GM10266 (cell line): ENCODE results near the gene GNAQ.
"Not testable (repeated sequence)": the region's sequence is repeated elsewhere in the genome, so short reads cannot be mapped to it uniquely, and the experiment has no call there.

Source experiments
- DNase-seq: peaks from one replicate; pipeline ENCODE4 v3.0.0; 2012; ENCODE audit errors: extremely low spot score
- TF ChIP-seq, protein P1 (sequence below): IDR thresholded peaks from 2 replicates; pipeline ENCODE4 v1.5.1; 2012; ENCODE audit warnings: mild to moderate bottlenecking, low read depth; ENCODE audit not compliant: control insufficient read depth, insufficient read depth; ENCODE audit errors: missing control alignments

GNAQ gene

DNA sequence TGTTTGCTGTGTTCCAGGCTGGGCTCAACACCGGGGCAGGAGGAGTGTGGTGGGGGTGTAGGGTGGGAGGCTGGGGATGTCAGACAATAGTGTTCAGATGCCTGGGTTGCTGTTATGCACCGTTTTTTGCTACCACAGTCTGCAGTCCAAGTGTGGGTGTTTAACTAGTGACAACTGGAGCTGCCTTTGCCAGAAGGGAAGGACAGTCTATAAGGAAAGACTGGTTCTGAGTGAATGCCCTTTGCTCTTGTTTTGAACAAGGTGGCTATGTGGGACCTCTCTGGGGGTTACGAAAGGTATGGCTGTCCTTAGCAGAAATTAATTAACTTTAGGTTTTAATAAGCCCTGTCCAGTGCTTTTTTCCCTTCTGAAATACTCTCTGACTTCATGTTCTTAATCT is 265.0 kb downstream of the GNAQ start:
- TF ChIP-seq, protein P1, sequence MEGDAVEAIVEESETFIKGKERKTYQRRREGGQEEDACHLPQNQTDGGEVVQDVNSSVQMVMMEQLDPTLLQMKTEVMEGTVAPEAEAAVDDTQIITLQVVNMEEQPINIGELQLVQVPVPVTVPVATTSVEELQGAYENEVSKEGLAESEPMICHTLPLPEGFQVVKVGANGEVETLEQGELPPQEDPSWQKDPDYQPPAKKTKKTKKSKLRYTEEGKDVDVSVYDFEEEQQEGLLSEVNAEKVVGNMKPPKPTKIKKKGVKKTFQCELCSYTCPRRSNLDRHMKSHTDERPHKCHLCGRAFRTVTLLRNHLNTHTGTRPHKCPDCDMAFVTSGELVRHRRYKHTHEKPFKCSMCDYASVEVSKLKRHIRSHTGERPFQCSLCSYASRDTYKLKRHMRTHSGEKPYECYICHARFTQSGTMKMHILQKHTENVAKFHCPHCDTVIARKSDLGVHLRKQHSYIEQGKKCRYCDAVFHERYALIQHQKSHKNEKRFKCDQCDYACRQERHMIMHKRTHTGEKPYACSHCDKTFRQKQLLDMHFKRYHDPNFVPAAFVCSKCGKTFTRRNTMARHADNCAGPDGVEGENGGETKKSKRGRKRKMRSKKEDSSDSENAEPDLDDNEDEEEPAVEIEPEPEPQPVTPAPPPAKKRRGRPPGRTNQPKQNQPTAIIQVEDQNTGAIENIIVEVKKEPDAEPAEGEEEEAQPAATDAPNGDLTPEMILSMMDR: no peak
- no peak for DNase-seq

DNA sequence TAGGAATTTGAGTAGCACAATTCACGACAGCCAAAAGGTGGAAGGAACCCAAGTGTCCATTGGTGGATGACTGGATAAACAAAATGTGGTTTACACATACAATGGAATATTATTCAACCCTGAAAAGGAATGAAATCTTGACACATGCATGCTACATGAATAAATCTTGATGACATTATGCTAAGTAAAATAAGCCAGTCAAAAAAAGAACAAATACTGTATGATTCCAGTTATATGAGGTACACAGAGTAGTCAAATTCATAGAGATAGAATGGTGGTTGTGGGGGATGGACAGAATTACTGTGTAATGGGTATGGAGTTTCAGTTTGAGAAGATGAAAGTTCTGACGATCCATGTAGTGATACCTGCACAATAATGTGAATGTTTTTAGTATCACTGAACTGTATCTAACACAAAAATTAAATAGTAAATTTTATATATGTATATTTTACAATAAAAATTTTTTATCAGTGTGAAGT is 265.8 kb downstream of the GNAQ start:
- no peak for DNase-seq
- TF ChIP-seq, protein P1: no peak

DNA sequence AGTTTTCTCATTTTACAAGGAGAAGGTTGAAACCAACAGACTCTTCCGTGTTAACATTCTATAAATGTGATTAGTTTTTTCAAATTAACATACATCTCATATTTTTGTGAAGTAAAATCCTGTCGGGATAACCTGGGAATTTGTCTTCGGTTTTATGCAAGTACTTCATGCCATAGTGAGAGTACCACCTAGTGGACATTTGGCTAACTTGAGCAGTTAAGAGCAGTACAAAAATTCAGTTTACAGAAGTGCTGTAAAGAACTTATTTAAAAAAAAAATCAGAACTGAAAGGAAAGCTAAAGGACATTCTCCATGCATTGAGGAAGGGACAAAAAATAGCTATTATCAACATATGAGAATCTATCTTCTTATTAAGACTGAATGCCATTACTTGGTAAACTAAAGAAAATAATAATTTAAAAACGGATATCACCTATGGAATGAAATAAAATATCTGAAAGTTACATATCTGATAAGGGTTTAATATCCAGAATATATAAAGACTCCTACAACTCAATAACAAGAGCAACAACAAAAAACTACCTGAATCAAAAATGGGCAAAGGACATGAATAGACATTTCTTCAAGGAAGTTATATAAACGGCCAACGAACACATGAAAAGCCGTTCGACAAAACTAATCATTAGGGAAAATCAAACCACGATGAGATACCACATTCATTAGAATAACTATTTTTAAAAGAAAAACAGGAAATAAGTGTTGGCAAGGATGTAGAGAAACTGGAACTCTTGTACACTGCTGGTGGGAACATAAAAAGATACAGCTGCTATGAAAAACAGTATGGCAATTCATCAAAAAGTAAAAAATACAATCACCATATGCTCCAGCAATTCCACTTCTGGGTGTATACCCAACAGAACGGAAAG is 266.5 kb downstream of the GNAQ start:
- TF ChIP-seq, protein P1: peak; percentile 41
- no peak for DNase-seq

DNA sequence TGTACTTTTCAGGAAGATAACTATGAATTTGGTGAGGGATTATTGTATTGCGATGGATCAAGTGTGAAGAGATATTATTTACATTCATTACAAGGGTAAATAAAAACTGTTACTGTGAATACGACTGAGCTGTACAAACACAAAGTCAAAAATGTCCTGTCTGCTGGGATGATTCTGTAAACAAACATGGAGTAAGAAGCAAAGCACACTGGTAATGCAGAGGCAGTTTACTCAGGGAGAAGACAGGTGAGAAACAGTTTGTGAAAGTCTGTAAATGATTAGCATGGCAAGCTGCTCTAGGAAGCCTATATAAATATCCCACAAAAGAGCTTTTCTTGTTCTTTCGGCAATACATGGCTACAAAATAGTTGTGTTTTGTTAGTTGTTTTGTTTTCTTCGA is 268.0 kb downstream of the GNAQ start:
- no peak for DNase-seq
- TF ChIP-seq, protein P1: no peak

DNA sequence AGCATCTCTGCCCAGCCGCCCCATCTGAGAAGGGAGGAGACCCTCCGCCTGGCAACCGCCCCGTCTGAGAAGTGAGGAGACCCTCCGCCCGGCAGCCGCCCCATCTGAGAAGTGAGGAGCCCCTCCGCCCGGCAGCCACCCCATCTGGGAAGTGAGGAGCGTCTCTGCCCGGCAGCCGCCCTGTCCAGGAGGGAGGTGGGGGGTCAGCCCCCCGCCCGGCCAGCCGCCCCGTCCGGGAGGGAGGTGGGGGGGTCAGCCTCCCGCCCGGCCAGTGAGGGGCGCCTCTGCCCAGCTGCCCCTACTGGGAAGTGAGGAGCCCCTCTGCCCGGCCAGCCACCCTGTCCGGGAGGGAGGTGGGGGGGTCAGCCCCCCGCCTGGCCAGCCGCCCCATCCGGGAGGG is 270.7 kb downstream of the GNAQ start:
- not testable (repeated sequence) for DNase-seq

DNA sequence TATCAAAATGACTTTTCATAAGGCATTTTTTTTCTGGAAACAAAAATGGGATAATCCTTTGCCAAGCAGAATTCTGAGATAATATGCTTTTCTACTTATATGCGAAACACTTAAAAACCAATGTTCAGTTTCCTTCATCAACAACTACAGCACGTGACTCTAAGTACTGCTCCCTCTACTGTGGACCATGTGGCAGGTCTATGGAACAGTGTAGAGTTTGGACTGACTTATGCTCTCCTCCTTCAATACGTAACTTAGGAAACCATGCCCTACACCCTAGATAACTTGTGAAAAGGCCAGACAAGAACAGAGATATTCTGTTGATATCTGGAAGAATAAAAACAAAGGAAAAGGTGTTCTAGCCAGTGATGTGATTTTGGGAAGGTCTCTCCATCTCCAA is 272.2 kb downstream of the GNAQ start:
- TF ChIP-seq, protein P1: no peak
- no peak for DNase-seq

DNA sequence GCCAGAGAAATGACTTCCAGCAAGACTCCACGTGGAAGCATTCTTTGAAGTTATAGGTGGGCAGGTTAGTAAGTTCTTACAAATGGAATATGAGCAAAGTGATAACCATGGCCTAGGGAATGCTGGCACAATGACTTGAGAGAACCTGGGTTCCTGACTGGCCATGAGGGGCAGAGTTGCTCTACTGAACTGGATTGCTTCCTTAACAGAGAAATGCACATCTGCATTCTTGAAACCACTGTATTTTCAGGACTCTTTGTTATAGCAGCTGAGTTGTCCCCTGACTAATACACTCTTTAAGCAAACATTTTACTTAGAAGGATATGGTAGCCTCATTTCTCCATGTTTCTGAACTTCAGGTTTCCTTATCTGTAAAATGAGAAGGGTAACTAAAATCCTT is 275.2 kb downstream of the GNAQ start:
- DNase-seq: no peak
- TF ChIP-seq, protein P1: peak; percentile 9
